ENCODE data around the gene DOCK8.

DOCK8 gene

GRCh38 chr9:511861-512260 lies 297.2 kb downstream of the DOCK8 start:
- no peak overlapping the region for H3K27ac Mint-ChIP-seq
- H3K4me1 Mint-ChIP-seq: peaks cover 21% of the 10 kb centered on the region
- H3K36me3 Mint-ChIP-seq (ENCODE audit: low read depth): peaks cover 48% of the 10 kb centered on the region
- no peak overlapping the region for H3K4me3 Mint-ChIP-seq
- peaks cover 15% of the 10 kb centered on the region for H3K27me3 Mint-ChIP-seq (ENCODE audit: low read depth, poor library complexity)
- no peak for TF ChIP-seq CTCF (IDR thresholded peaks at IDR 0.05)
- no peak for DNase-seq
- H3K9me3 Mint-ChIP-seq: peaks cover 25% of the 10 kb centered on the region

- peak overlapping the region; percentile 29 for H3K27ac Mint-ChIP-seq
- H3K36me3 Mint-ChIP-seq (ENCODE audit: low read depth): peaks cover 48% of the 10 kb centered on the region
- H3K27me3 Mint-ChIP-seq (ENCODE audit: low read depth, poor library complexity): peaks cover 15% of the 10 kb centered on the region
Measured at GRCh38 chr9:512555-513272, 298.0 kb downstream of the DOCK8 start.

More at GRCh38 chr9:512555-513272, 298.0 kb downstream of the DOCK8 start:
- TF ChIP-seq CTCF (IDR thresholded peaks at IDR 0.05): no peak
- peaks cover 25% of the 10 kb centered on the region for H3K9me3 Mint-ChIP-seq
- H3K4me1 Mint-ChIP-seq: peaks cover 24% of the 10 kb centered on the region
- no peak for DNase-seq
- no peak overlapping the region for H3K4me3 Mint-ChIP-seq

All from nephron progenitor cell (in vitro differentiated cells).